SKM-1 treated with dmso at 0.1 percent for 144 hours (cell line): Measurements from ENCODE around the gene DRC7.

ENCODE experiments used
- DNase-seq: peaks from one replicate; lab custom pipeline; 2025; ENCODE audit not compliant: unreplicated experiment; lab: John Stamatoyannopoulos, UW

The DRC7 gene

GRCh38 chr16:57690782-57691471 lies 3.7 kb upstream of the DRC7 start:
- DNase-seq = peak; percentile 20

GRCh38 chr16:57692636-57693035 lies 2.0 kb upstream of the DRC7 start:
- no peak for DNase-seq

- no peak for DNase-seq
Observed at GRCh38 chr16:57693550-57693949, 1.1 kb upstream of the DRC7 start.

- no peak for DNase-seq
Observed at GRCh38 chr16:57694231-57694724, 328 bp upstream of the DRC7 start.

GRCh38 chr16:57695680-57696069 lies 1.1 kb downstream of the DRC7 start:
- DNase-seq = no peak

- DNase-seq = no peak
Observed at GRCh38 chr16:57696240-57696639, 1.6 kb downstream of the DRC7 start.

GRCh38 chr16:57697896-57698537 lies 3.4 kb downstream of the DRC7 start:
- DNase-seq = no peak

- DNase-seq = no peak
Observed at GRCh38 chr16:57698812-57699405, 4.3 kb downstream of the DRC7 start.

- no peak for DNase-seq
Observed at GRCh38 chr16:57699481-57699880, 4.9 kb downstream of the DRC7 start.

- no peak for DNase-seq
Observed at GRCh38 chr16:57699899-57700298, 5.3 kb downstream of the DRC7 start.

- no peak for DNase-seq
Observed at GRCh38 chr16:57700781-57701551, 6.4 kb downstream of the DRC7 start.

GRCh38 chr16:57701759-57702371 lies 7.3 kb downstream of the DRC7 start:
- DNase-seq = no peak

- DNase-seq = no peak
Observed at GRCh38 chr16:57703416-57704010, 8.9 kb downstream of the DRC7 start.

GRCh38 chr16:57704011-57704904 lies 9.7 kb downstream of the DRC7 start:
- DNase-seq = no peak

GRCh38 chr16:57704905-57705852 lies 10.6 kb downstream of the DRC7 start:
- DNase-seq = no peak

GRCh38 chr16:57706717-57707116 lies 12.1 kb downstream of the DRC7 start:
- no peak for DNase-seq

- no peak for DNase-seq
Observed at GRCh38 chr16:57707331-57707730, 12.7 kb downstream of the DRC7 start.

GRCh38 chr16:57708168-57708567 lies 13.6 kb downstream of the DRC7 start:
- DNase-seq = no peak

- DNase-seq = no peak
Observed at GRCh38 chr16:57709663-57710062, 15.1 kb downstream of the DRC7 start.
